PC-3 (cell line): ENCODE measurements around the gene C12orf76.
"Not testable (repeated sequence)": the region's sequence is repeated elsewhere in the genome, so short reads cannot be mapped to it uniquely, and the experiment has no call there.

Source experiments
- EZH2 ChIP-seq: fragments of 300-600 bp; sonication (generic); IDR thresholded peaks from one replicate; pipeline ENCODE4 v1.6.1; 2017; ENCODE audit warnings: antibody characterized with exemption, mild to moderate bottlenecking, low read length; ENCODE audit not compliant: unreplicated experiment
- EZH2phosphoT487 ChIP-seq: fragments of 300-600 bp; sonication (generic); IDR thresholded peaks from 2 replicates; pipeline ENCODE4 v1.6.1; 2018; ENCODE audit warnings: mild to moderate bottlenecking, antibody characterized with exemption, low read length, borderline replicate concordance
- TF ChIP-seq, protein P1 (sequence below): fragments of 300-600 bp; sonication (generic); conservative IDR thresholded peaks from 2 replicates; pipeline ENCODE4 v1.5.1; 2017; ENCODE audit warnings: antibody characterized with exemption, low read depth, mild to moderate bottlenecking, low read length

GRCh38 chr12:110055375-110056352, 7.3 kb upstream of the C12orf76 start:
- TF ChIP-seq, protein P1, sequence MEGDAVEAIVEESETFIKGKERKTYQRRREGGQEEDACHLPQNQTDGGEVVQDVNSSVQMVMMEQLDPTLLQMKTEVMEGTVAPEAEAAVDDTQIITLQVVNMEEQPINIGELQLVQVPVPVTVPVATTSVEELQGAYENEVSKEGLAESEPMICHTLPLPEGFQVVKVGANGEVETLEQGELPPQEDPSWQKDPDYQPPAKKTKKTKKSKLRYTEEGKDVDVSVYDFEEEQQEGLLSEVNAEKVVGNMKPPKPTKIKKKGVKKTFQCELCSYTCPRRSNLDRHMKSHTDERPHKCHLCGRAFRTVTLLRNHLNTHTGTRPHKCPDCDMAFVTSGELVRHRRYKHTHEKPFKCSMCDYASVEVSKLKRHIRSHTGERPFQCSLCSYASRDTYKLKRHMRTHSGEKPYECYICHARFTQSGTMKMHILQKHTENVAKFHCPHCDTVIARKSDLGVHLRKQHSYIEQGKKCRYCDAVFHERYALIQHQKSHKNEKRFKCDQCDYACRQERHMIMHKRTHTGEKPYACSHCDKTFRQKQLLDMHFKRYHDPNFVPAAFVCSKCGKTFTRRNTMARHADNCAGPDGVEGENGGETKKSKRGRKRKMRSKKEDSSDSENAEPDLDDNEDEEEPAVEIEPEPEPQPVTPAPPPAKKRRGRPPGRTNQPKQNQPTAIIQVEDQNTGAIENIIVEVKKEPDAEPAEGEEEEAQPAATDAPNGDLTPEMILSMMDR, result not testable (repeated sequence)
- not testable (repeated sequence) for TF ChIP-seq EZH2, EZH2phosphoT487
